Hematopoietic multipotent progenitor cell treated with erythropoietin and hydrocortisone succinate and interleukin-3 and kit ligand, for 4 days (in vitro differentiated cells): ENCODE measurements around the gene SEC24D.

ENCODE experiments used
- DNase-seq: peaks from one replicate; pipeline ENCODE4 v3.0.0-alpha.2; 2015

The SEC24D gene

DNA sequence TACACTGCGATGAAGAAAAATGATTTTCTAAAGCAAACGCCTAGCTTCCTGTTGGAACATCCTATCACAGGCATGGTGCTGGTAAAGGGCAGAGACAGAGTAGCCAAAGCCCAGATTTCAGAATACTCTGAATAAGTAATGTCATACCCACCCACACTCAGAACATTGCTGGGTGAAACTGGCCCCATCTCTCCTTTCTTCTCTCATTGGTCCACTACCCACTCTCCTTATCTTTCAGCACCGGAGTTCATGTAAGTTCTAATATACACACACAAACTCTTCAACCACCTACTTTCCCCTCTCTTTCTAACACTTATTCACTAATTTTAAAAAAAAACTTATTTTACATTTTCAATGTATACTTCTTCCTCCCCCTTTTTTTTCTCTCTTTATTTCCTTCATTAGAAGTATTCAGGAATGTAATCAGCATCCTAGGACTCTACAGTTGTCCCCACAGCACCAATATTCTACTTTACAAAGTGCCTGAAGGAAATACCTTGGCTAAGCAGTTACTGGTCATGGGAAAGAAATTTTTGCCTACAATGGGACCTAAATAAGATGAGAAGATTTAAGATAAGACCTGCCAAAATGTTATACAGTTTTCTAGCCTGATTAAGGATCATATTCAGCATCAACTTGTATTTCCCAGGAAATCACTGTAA, 63.0 kb downstream of the SEC24D start:
- no peak for DNase-seq

DNA sequence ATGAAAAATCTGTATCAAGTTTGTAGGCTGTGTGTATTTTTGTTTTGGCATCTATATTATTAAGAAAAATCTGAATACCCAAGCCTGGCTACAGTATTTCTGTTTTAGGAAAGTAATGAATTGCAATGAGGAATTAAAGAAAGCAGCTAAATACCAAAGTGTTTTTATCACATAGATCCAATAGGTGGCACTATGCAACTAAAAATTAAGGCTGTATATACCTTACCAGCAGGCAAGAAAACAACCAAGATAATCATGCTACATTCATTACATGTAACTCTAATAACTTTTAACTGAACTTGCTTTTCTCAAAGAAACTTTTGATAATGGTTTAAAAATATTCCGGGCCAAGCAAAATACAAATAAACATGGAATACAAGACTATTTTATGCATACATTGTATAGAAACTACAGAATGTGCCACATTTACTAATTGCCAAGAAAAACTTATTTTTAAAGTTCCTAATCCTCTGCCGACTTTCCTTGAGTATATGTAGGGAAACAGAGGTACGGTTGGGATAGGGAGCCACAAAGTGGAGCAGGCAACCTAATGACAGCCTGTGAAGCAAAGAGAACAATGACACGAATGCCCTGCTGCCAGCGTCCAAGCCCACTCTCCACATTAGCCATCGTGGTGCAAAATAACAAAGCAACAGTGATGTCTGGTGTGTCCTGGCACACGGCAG, 63.7 kb downstream of the SEC24D start:
- peak; percentile 80 for DNase-seq

DNA sequence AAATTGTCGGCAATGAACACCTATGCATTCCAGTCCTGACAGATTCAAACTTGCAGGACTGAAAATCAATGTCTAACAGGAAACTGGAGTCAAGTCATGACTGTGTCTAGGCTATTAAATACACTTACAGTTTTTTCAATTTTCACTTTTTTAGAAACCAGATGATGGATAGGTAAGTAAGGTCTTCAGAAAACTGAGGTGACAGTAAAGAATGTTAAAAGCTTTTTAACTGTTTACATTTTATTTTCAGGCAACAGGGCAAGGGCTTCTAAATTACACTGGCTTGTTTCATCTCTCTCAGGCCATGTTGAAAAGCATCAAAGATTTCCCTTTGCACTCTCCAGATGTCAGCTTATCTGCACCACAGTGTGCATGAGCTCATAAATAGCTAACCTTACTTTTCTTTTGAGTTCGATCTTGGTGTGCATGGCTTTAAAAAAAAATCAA, 65.2 kb downstream of the SEC24D start:
- no peak for DNase-seq

DNA sequence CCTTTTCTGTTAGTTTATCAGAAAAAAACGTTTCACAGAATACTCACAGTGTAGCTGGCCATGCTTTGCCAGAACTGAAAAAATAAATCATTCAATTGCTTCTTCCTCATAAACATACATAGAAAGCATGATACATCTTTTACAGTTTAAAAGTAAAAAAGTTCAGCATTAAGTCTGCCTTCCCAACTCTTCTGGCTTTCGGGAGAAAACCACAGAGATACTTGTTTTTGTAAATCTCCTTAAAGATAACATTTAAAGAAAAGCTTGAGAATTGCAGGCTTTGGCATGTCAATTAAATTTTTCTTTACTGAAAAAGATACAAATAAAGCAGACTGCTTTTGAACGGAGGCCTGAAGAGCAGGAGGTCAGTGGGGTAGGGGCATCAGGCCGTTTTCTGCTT, 66.8 kb downstream of the SEC24D start:
- no peak for DNase-seq

GRCh38 chr4:118767109-118767508, 68.8 kb downstream of the SEC24D start:
- peak; percentile 47 for DNase-seq

DNA sequence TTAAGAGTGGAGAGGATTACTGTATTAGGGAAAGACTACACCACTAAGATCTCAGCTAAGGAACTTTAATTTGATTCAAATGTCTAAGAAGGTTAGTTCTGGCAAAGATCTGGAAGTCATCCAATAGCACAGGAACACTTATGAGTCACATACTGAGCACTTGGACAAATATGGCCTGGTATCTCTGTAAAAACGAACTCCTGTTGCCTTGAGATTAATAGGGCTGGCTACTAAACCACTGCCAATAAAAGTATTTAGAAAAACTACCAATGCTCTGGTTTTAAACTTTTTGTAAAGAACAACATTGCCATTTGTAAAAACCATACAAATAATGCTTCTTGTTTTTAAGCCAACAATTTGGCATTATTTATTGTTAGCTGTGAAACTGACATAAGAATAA, 70.5 kb downstream of the SEC24D start:
- peak; percentile 79 for DNase-seq

GRCh38 chr4:118762730-118763477, 73.0 kb downstream of the SEC24D start:
- no peak for DNase-seq

DNA sequence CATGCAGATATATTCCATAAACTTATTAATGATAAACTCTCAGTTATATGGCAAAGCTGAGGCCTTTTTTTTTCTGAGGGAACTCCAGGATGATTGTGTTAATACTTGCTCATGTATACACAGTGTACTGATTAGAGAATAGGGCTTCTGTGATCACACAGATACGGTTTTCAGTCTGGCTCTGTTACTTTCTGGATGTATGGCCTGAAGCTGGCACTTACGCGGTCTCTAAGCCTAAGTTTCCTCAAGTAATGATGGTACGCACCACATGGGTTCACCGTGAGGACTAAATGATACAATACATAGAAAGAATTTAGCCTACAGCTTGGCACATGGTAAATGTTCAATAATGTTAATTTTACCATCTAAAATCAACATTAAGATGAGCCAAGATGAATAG, 73.8 kb downstream of the SEC24D start:
- DNase-seq = no peak

DNA sequence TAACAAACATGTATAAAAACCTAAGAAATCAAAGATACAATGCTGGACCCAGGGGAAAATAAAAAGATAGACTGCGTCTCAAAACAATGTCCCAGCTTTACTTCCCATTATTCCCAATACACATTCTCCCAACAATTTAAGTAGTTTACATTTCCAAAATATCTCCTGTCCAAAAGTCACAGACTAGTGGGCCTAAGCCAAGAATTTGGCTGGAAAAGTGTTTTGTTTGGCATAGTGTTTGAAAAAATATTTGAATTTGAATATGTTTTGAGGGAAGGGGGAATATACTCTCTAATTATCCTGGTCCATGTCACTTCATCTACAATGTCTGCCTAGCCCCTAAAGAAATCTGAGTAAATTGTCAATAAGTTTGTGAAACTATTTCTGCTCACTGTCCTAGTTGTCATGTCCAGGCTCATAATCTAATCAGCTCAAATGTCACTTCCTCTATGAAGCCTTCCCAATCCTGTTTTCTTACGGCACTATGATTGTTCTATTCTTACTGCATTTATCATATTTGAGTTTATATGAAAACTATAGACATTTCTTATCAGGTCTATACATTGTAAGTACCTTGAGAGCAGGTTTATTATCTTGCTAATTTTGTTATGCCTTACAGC, 74.4 kb downstream of the SEC24D start:
- DNase-seq = no peak

GRCh38 chr4:118760493-118760892, 75.4 kb downstream of the SEC24D start:
- DNase-seq = no peak

DNA sequence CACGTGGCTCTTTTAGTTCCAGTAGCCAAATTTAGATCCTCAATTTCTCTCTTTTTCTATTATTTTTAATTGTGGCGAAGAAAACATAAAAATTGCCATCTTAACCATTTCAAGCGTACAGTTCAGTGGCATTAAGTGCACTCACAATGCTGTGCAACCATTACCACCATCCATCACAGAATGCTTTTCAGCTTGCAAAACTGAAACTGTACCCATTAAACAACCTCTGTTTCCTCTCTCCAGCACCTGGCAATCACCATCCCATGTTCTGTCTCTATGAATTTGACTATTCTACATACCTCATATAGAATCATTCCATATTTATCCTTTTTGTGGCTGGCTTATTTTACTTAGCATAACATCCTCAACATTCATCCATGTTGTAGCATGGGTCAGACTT, 75.8 kb downstream of the SEC24D start:
- DNase-seq = no peak

GRCh38 chr4:118759481-118759880, 76.4 kb downstream of the SEC24D start:
- no peak for DNase-seq

GRCh38 chr4:118758293-118758692, 77.6 kb downstream of the SEC24D start:
- no peak for DNase-seq

- DNase-seq = no peak
Observed at GRCh38 chr4:118757761-118758251, 78.1 kb downstream of the SEC24D start.

- no peak for DNase-seq
Observed at GRCh38 chr4:118756958-118757357, 79.0 kb downstream of the SEC24D start.

GRCh38 chr4:118756429-118756828, 79.5 kb downstream of the SEC24D start:
- no peak for DNase-seq

GRCh38 chr4:118755438-118756226, 80.3 kb downstream of the SEC24D start:
- no peak for DNase-seq

GRCh38 chr4:118754890-118755289, 81.0 kb downstream of the SEC24D start:
- DNase-seq = no peak

DNA sequence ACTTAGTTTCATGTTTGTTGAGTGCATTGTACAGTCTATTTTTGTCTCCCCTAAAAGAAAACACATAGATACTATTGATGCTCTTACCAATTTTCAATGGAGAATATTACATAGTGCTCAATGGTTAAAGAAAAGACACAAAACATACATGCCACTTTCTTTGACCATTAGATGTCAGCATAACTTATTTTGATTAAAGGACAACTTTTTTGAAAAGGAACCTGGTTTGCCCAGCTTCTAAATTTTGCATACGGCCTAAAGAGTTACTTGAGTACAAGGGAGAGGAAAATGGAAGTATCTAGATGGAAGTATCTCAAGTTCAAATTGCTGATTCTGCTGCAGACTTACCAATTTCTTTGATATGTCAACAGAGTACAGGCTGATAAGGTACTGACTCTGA, 82.2 kb downstream of the SEC24D start:
- no peak for DNase-seq

DNA sequence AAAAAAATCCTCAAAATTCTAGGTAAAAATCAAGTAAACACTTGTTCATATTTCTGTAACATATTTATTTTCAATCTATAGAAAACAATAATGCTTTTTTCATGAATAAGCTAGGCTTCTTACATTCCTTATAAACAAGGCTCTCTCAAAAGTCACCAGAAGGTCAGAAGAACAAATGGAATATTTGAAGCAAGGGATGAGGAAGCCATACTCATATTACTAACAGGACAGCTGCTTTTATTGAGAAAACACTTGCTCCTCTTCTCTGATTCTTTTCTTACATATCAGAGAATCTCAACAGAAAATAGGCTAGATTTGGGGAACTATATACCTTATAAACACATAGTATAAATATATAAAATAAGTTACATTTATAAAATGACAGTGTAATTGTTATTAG, 82.8 kb downstream of the SEC24D start:
- no peak for DNase-seq

DNA sequence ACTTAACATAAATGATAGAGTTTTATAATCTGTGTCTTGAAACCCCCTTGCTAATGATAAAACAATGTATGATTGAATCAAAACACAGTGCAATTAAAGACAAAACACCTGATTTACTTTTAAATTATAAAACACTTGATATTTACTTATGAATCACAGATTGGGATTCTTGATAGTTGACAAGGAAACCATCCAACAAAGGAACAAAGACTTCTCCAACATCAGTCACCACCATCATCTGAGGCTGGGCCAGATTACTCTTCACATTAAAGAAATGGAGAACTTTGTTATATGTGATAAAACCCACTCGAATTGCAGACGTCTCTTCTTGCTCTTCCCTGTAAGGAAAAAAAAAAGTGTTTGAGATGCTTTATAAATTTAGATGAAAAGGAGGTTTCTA, 83.4 kb downstream of the SEC24D start:
- DNase-seq = no peak

- no peak for DNase-seq
Observed at GRCh38 chr4:118751629-118752323, 84.2 kb downstream of the SEC24D start.
